OCI-LY1 (cell line): ENCODE data around the gene PRKAB1.

ENCODE experiments used
- H2AFZ ChIP-seq: fragments of 200-600 bp; sonication (generic), shearing (Covaris generic); 2 replicates; pipeline ENCODE4 v1.6.0; 2014; ENCODE audit warnings: antibody characterized with exemption, mild to moderate bottlenecking, low read length
- H3F3A ChIP-seq: fragments of 200-600 bp; sonication (generic), shearing (Covaris generic); 2 replicates; pipeline ENCODE4 v1.6.0; 2014; ENCODE audit warnings: mild to moderate bottlenecking, antibody characterized with exemption, low read length, moderate library complexity; ENCODE audit not compliant: insufficient read depth
- H3K27ac ChIP-seq: fragments of 200-600 bp; sonication (generic); 2 replicates; pipeline ENCODE4 v1.5.1; 2014; ENCODE audit warnings: low read length, mixed run types, mild to moderate bottlenecking, low read depth; ENCODE audit not compliant: poor library complexity, severe bottlenecking
- H3K27me3 ChIP-seq: fragments of 200-600 bp; sonication (generic); 2 replicates; pipeline ENCODE4 v1.6.0; 2014; ENCODE audit warnings: antibody characterized with exemption, mild to moderate bottlenecking, low read length, moderate library complexity; ENCODE audit not compliant: insufficient read depth
- H3K36me3 ChIP-seq: fragments of 200-600 bp; sonication (generic); 2 replicates; pipeline ENCODE4 v1.6.1; 2014; ENCODE audit warnings: mild to moderate bottlenecking, antibody characterized with exemption, low read length, moderate library complexity, mixed read lengths; ENCODE audit not compliant: insufficient read depth
- H3K4me1 ChIP-seq: fragments of 200-600 bp; sonication (generic); 2 replicates; pipeline ENCODE4 v1.5.1; 2014; ENCODE audit warnings: mild to moderate bottlenecking, low read length, moderate library complexity; ENCODE audit not compliant: insufficient read depth, severe bottlenecking
- H3K4me2 ChIP-seq: fragments of 200-600 bp; sonication (generic), shearing (Covaris generic); 2 replicates; pipeline ENCODE4 v1.6.1; 2014; ENCODE audit warnings: low read length
- H3K4me3 ChIP-seq: fragments of 200-600 bp; sonication (generic); 2 replicates; pipeline ENCODE4 v1.5.1; 2014; ENCODE audit warnings: low read length, low read depth, mild to moderate bottlenecking, mixed read lengths; ENCODE audit not compliant: poor library complexity, severe bottlenecking
- H3K79me2 ChIP-seq: fragments of 200-600 bp; shearing (Covaris generic); 2 replicates; pipeline ENCODE4 v1.6.1; 2016; ENCODE audit warnings: mixed run types, low read length, mixed read lengths; ENCODE audit not compliant: insufficient read depth
- H3K9ac ChIP-seq: fragments of 200-600 bp; sonication (generic), shearing (Covaris generic); 2 replicates; pipeline ENCODE4 v1.6.1; 2014; ENCODE audit warnings: mild to moderate bottlenecking, low read length, mixed read lengths
- H3K9me2 ChIP-seq: fragments of 200-600 bp; sonication (generic), shearing (Covaris generic); 2 replicates; pipeline ENCODE4 v1.6.1; 2014; ENCODE audit warnings: low read depth, mild to moderate bottlenecking, low read length, mixed read lengths
- H3K9me3 ChIP-seq: fragments of 200-600 bp; shearing (Covaris generic); 2 replicates; pipeline ENCODE4 v1.6.1; 2014; ENCODE audit warnings: low read length, mixed read lengths
- H4K20me1 ChIP-seq: fragments of 200-600 bp; sonication (generic), shearing (Covaris generic); 2 replicates; pipeline ENCODE4 v1.6.0; 2016; ENCODE audit warnings: mild to moderate bottlenecking, low read length; ENCODE audit not compliant: insufficient read depth
- CTCF ChIP-seq: fragments of 200-600 bp; sonication (generic), shearing (Covaris generic); IDR thresholded peaks from 2 replicates; pipeline ENCODE4 v1.5.1; 2017; ENCODE audit warnings: mild to moderate bottlenecking, antibody characterized with exemption, low read length, moderate library complexity, mixed read lengths
- EZH2 ChIP-seq: fragments of 200-600 bp; sonication (generic), shearing (Covaris generic); IDR thresholded peaks from 2 replicates; pipeline ENCODE4 v1.8.0; 2017; ENCODE audit warnings: borderline replicate concordance, mixed run types, mild to moderate bottlenecking, antibody characterized with exemption, low read length, moderate library complexity, mixed read lengths

The PRKAB1 gene

GRCh38 chr12:119627686-119628085, 40.2 kb upstream of the PRKAB1 start:
- no peak overlapping the region for H3K4me2 ChIP-seq
- no peaks in the 10 kb centered on the region for H3K9me2 ChIP-seq
- H3K36me3 ChIP-seq, result no peaks in the 10 kb centered on the region
- H3K27me3 ChIP-seq, result no peaks in the 10 kb centered on the region
- H3K27ac ChIP-seq, result no peak overlapping the region
- no peaks in the 10 kb centered on the region for H3K9me3 ChIP-seq
- no peaks in the 10 kb centered on the region for H3K4me1 ChIP-seq
- no peaks in the 10 kb centered on the region for H3F3A ChIP-seq
- H2AFZ ChIP-seq, result no peak overlapping the region
- H3K4me3 ChIP-seq, result no peak overlapping the region
- H3K79me2 ChIP-seq, result no peaks in the 10 kb centered on the region
- no peak for TF ChIP-seq EZH2
- TF ChIP-seq CTCF, result no peak
- H3K9ac ChIP-seq, result no peak overlapping the region
- H4K20me1 ChIP-seq, result no peaks in the 10 kb centered on the region

- Histone ChIP-seq H3K27me3 (no peaks in the 10 kb centered on the region), H3K4me2 (no peak overlapping the region), H3K9me3 (no peaks in the 10 kb centered on the region), H3K4me1 (no peaks in the 10 kb centered on the region), H3K36me3 (no peaks in the 10 kb centered on the region), H3K9ac (no peak overlapping the region), H3K9me2 (no peaks in the 10 kb centered on the region), H2AFZ (no peak overlapping the region), H4K20me1 (no peaks in the 10 kb centered on the region), H3K4me3 (no peak overlapping the region), H3K27ac (no peak overlapping the region), H3F3A (no peaks in the 10 kb centered on the region), H3K79me2 (no peaks in the 10 kb centered on the region)
- TF ChIP-seq EZH2 (no peak), CTCF (no peak)
Observed at GRCh38 chr12:119630223-119630780, 37.6 kb upstream of the PRKAB1 start.

- H3K27ac ChIP-seq, result no peak overlapping the region
- no peak overlapping the region for H2AFZ ChIP-seq
- TF ChIP-seq EZH2, result no peak
Observed at GRCh38 chr12:119630962-119631550, 36.9 kb upstream of the PRKAB1 start.

More at GRCh38 chr12:119630962-119631550, 36.9 kb upstream of the PRKAB1 start:
- no peaks in the 10 kb centered on the region for H3K9me3 ChIP-seq
- no peaks in the 10 kb centered on the region for H3K9me2 ChIP-seq
- no peaks in the 10 kb centered on the region for H3K4me1 ChIP-seq
- no peaks in the 10 kb centered on the region for H3K79me2 ChIP-seq
- no peaks in the 10 kb centered on the region for H3F3A ChIP-seq
- no peak overlapping the region for H3K4me3 ChIP-seq
- H3K9ac ChIP-seq, result no peak overlapping the region
- H3K4me2 ChIP-seq, result no peak overlapping the region
- H3K36me3 ChIP-seq, result no peaks in the 10 kb centered on the region
- no peaks in the 10 kb centered on the region for H3K27me3 ChIP-seq
- no peaks in the 10 kb centered on the region for H4K20me1 ChIP-seq
